K562 (cell line): ENCODE data around the gene SLC7A4. TPM values are rescaled to one million over a fixed set of nuclear protein-coding genes. Genes with fewer than 3 reads are reported as not detected.

Experiments
- ASH1L ChIP-seq: fragments of 450-650 bp; IDR thresholded peaks from 2 replicates; pipeline ENCODE4 v1.6.1; 2018; ENCODE audit warnings: borderline replicate concordance, mild to moderate bottlenecking, low read depth; ENCODE audit not compliant: partially characterized antibody
- ATF7 ChIP-seq: fragments of 450-650 bp; IDR thresholded peaks from 2 replicates; pipeline ENCODE4 v1.7.1; 2014; ENCODE audit warnings: mild to moderate bottlenecking, moderate library complexity
- BRF1 ChIP-seq: IDR thresholded peaks from 3 replicates; pipeline ENCODE4 v1.6.1; 2011; ENCODE audit warnings: borderline replicate concordance, mild to moderate bottlenecking; ENCODE audit not compliant: insufficient read length; ENCODE audit errors: extremely low read depth
- CBX1 ChIP-seq: sonication (generic); IDR thresholded peaks from 2 replicates; pipeline ENCODE4 v1.6.1; 2016; ENCODE audit warnings: antibody characterized with exemption, low read depth, mild to moderate bottlenecking
- HDAC6 ChIP-seq: IDR thresholded peaks from 2 replicates; pipeline ENCODE4 v1.6.1; 2012; ENCODE audit warnings: low read depth, mild to moderate bottlenecking, control low read depth, inconsistent platforms, low read length, moderate library complexity
- MIER1 ChIP-seq: fragments of 450-650 bp; IDR thresholded peaks from 2 replicates; pipeline ENCODE4 v1.6.1; 2016; ENCODE audit warnings: antibody characterized with exemption, mild to moderate bottlenecking, low read depth
- MYC ChIP-seq, 2 experiments: fragments of 250-450 bp in 1 of 2; sonication (Bioruptor Pico) in 1 of 2; IDR thresholded peaks; 2 replicates each; pipeline versions ENCODE4 v1.5.1 to v1.6.1; 2012 to 2021; ENCODE audit warnings: low read depth in 2 of 2, borderline replicate concordance in 1 of 2, improper control_type of control experiment in 1 of 2, low read length in 1 of 2, mild to moderate bottlenecking in 1 of 2, moderate library complexity in 1 of 2
- POLR2H ChIP-seq: IDR thresholded peaks from 2 replicates; pipeline ENCODE4 v1.6.1; 2016; ENCODE audit warnings: missing genetic modification characterization, low read depth, mild to moderate bottlenecking, control low read depth, missing compliant biosample characterization, moderate library complexity
- UBTF ChIP-seq, 2 experiments: IDR thresholded peaks; 2 replicates each; pipeline ENCODE4 v1.6.1; 2012; ENCODE audit warnings: improper control_type of control experiment in 2 of 2, low read depth in 2 of 2, low read length in 2 of 2, borderline replicate concordance in 1 of 2
- ZBTB1 ChIP-seq: sonication (generic); formaldehyde crosslinking; IDR thresholded peaks from 2 replicates; pipeline ENCODE4 v1.8.1; 2023; ENCODE audit warnings: missing genetic modification reagents, low read depth, mild to moderate bottlenecking, borderline replicate concordance
- ZBTB17 ChIP-seq: fragments of 450-650 bp; formaldehyde crosslinking; IDR thresholded peaks from 2 replicates; pipeline ENCODE4 v1.4.0; 2020; ENCODE audit warnings: mild to moderate bottlenecking
- ZNF239 ChIP-seq: fragments of 250-450 bp; sonication (Bioruptor Pico); IDR thresholded peaks from 2 replicates; pipeline ENCODE4 v1.4.0; 2020; ENCODE audit warnings: mild to moderate bottlenecking
- ZNF280A ChIP-seq: fragments of 450-650 bp; IDR thresholded peaks from 2 replicates; pipeline ENCODE4 v1.6.1; 2018; ENCODE audit warnings: mild to moderate bottlenecking, low read depth; ENCODE audit not compliant: partially characterized antibody
- ZNF311 ChIP-seq: fragments of 250-450 bp; sonication (Bioruptor Pico); IDR thresholded peaks from 2 replicates; pipeline ENCODE4 v1.4.0; 2020; ENCODE audit warnings: mild to moderate bottlenecking, moderate library complexity
- polyA plus RNA-seq, 8 experiments: library from polyadenylated mRNA; depleted of rRNA in 4 of 8; stranded (reverse) in 5 of 8; unstranded in 3 of 8; fragments of >200 nt; fragmentation: Nextera tagmentation in 2 of 8; fragmentation: Illumina TruSeq in 1 of 8; extraction: Ambion mirVana in 2 of 8; extraction: Trizol in 1 of 8; gene quantifications; 2 replicates each; pipeline versions ENCODE4 v1.2.1 to v1.2.3, GENCODE V29; 2011 to 2014; ENCODE audit warnings: inconsistent platforms in 1 of 8, missing spikeins in 1 of 8
- total RNA-seq, 7 experiments: library from RNA; depleted of rRNA in 6 of 7; stranded (reverse); fragments of >200 nt in 6 of 7; fragmentation: Illumina TruSeq in 2 of 7; extraction: Trizol in 2 of 7; gene quantifications; 2 replicates each; pipeline versions ENCODE4 v1.2.1 to v1.2.3, GENCODE V29; 2011 to 2021; ENCODE audit warnings: low replicate concordance in 1 of 7
- TF ChIP-seq, protein P1 (sequence below): fragments of 450-650 bp; formaldehyde crosslinking; IDR thresholded peaks from 2 replicates; pipeline ENCODE4 v1.4.0; 2020; ENCODE audit warnings: mild to moderate bottlenecking

The SLC7A4 gene
- total and polyA plus RNA-seq, 9 of the 15 experiments (the other 6 are each of a cell fraction or from before 2014, with no cell fraction given): not detected

- TF ChIP-seq ATF7: no peak
- no peak for TF ChIP-seq BRF1
- no peak for TF ChIP-seq POLR2H (tag)
- peak; percentile 39; the same call in 1 of the 2 replicates for TF ChIP-seq ZBTB17 (CRISPR knock-in tag)
- no peak for TF ChIP-seq ASH1L
- no peak for TF ChIP-seq CBX1
- TF ChIP-seq MYC (IDR thresholded peaks at IDR 0.05; ENCODE audit: low read depth, low read length): 0 out of 2 replicates have a peak, but pooled peaks have one; percentile 7
- no peak; the same call in 1 of the 2 replicates for TF ChIP-seq MYC (CRISPR knock-in tag; IDR thresholded peaks at IDR 0.05; ENCODE audit: borderline replicate concordance, low read depth)
- no peak for TF ChIP-seq ZNF239 (CRISPR knock-in tag)
- no peak for TF ChIP-seq MIER1
- no peak for TF ChIP-seq UBTF (IDR thresholded peaks at IDR 0.05; ENCODE audit: borderline replicate concordance in 1 of 2, low read depth in 2 of 2, low read length in 2 of 2)
- no peak for TF ChIP-seq ZBTB1 (CRISPR knock-in tag)
- TF ChIP-seq, protein P1, sequence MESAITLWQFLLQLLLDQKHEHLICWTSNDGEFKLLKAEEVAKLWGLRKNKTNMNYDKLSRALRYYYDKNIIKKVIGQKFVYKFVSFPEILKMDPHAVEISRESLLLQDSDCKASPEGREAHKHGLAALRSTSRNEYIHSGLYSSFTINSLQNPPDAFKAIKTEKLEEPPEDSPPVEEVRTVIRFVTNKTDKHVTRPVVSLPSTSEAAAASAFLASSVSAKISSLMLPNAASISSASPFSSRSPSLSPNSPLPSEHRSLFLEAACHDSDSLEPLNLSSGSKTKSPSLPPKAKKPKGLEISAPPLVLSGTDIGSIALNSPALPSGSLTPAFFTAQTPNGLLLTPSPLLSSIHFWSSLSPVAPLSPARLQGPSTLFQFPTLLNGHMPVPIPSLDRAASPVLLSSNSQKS (CRISPR knock-in tag): 0 out of 2 replicates have a peak, but pooled peaks have one; percentile 6
- 0 out of 2 replicates have a peak, but pooled peaks have one; percentile 34 for TF ChIP-seq HDAC6
- TF ChIP-seq ZNF311 (CRISPR knock-in tag): no peak
- TF ChIP-seq ZNF280A: no peak
Measured at GRCh38 chr22:20999350-21000206, 32.8 kb downstream of the SLC7A4 start (continued).
